HG03097 (cell line): ENCODE data around the gene MCF2L.
A peak's percentile ranks its signal among the peaks of the same experiment; 100 is the strongest.

ENCODE experiments used
- ATAC-seq: cut with Tn5 transposase; IDR thresholded peaks from one replicate; pipeline ENCODE4 v1.9.1; 2021; ENCODE audit not compliant: unreplicated experiment, low FRiP score

Gene MCF2L

DNA sequence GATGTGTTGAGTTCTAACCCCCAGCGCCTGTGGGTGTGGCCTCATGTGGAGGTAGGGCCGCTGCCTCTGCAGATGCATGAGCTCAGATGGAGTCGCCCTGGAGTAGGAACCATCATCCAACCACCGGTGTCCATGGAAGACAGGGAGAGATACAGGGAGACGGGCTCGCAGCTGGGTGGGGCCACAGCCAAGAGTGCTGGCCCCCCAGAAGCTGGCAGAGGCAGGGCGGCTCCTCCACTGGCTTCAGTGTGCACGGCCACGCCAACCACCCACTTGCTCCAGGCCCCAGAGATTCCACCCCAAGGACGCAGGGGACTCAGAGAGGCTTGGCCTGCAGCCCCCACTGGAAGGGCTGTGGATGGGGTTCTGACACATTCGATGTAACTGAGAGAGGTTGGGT, 5.4 kb upstream of the MCF2L start:
- no peak for ATAC-seq

DNA sequence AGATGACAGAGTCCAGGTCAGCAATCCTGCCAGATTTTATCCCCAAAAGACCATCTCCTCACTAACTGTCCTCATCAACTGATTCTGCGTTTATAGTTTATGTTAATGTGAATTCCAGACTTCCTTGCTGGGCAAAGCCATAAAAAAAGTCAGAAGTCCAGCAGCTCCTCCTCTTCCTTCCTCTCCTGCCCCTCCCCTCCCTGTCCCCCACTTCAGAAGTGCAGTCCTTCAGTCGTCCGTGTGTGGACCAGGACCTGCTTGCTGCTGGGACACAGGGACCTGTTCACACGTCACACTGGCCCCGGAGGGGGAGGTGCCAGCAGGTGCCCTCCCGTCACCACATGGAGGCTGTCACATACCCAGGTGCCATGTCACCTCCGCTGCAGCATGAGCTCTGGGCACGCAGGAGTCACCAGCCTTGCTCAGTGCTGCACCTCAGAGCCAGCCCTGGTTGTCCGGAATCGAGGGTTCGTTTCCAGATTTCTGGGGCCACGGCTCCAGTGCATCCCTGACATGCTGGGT, 4.0 kb upstream of the MCF2L start:
- ATAC-seq = no peak

DNA sequence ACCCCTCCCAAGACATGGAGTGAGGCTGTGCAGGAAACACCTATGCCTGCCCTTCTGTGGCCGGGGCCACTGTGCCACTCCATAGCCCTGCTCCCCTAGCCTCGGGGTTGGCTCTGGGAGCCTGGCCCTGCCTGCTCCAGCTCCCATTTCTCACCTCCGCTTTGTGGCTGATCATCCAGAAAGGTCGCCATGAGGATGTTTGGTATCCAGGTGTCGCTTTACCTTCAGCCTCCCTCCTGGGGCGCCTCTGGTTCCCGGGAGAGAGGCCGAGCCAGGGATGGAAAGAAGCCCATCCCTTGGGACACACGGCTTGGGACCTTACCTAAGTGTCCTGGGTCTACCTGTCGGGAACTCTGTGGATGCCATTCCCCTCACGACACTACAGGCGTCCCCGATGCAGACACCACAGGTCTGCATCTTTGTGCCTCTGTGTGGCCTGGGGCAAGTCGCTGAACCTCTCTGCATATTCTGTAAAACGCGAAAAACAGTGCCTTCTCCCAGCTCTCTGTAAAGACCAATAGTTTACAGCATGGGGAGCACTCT, 3.4 kb upstream of the MCF2L start:
- ATAC-seq = no peak

DNA sequence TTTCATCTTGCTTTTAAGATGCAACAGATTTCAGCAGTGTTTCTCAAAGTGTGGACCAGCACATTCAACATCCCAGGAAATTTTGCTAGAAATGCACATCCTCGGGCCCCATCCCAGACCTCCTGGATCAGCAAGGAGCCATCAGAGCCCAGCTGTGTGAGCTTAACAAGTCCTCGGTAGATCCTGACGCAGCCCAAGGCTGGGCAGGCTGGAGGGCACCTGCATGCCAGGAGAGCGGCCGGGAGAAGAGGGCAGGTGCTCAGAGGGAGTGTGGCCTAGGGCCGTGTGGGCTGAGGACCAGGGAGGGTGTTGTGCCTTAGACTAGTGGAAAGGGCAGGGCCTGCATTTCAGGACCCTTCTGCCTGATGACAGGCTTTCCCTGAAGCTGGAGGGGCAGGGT, 2.2 kb upstream of the MCF2L start:
- ATAC-seq = no peak

DNA sequence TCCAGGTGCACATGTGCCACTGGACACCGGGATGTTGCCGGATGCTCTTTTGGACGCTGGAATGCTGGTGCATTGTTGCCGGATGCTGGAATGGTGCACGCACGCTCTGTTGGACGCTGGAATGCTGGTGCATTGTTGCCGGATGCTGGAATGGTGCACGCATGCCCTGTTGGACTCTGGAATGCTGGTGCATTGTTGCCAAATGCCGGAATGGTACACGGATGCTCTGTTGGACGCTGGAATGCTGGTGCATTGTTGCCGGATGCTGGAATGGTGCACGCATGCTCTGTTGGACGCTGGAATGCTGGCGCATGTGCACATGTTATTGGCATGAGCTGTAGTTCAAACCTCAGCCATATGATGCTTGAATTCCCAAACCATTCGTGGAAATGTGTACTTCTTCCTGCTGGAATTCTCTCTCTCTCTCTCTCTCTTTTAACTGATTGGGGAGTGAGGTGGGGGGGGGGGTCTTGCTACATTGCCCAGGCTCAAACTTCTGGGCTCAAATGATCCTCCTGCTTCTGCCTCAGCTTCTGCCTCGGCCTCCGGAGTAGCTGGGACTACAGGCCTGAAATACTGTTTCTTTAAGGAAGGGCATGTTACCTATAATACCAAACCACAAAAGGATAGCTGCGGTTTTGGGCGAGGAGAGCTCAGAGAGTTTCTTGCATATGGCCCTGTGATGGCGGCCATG, 1.2 kb upstream of the MCF2L start:
- ATAC-seq = no peak

DNA sequence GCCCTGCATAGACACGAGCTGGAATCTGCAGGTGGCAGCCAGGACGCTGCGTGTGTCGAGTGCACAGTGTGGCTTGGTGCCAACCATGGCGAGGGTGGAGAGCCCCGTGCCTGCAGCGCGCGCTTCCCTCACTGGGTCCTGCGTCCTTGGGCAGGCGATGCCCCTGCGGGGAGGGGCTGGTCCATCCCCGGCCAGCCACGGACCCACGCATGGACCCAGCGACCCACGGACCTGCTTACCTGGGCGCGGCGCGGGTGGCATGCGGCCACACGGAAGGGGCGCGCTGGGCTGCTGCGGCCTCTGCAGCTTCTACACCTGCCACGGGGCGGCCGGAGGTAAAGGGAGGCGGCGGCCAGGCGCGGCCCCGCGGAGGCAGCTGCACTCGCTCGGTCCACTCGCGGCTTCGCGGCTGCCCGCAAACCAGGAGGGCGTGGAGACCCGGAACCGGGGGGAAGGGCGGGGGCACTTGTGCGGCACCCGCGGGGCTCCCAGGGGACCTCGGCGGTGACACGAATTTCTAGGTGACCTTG, 569 bp upstream of the MCF2L start:
- peak; percentile 52 for ATAC-seq

DNA sequence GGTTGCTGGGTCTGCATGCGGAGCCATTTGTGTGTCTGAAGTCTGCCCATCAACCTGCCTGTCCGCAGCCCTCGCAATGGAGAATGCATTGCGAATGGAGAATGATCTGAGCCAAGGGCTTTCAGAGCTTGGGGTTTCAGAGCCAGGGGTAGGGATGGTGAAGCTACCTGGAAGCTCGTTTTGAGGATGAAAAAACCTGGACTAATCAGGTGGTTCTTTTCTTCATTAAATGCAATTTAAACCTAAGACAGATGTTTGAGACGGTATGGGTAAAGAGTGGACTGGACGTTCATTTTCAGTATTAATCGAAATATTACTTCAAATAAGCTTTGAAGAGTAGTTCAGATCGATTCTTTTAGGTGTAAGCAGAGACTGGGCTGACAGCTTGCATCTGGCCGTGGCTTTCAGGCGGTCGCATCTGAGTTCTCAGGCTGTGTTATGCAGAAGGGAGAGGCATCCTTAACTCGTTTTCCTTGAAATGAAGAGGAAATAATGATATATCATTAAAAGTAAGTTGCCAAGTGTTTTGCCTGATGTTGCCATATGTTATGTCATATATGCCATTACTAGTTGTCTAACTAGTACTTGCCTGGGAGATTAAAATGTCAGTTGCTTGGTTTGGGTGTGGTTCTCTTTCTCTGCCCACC, 801 bp downstream of the MCF2L start:
- ATAC-seq = no peak

DNA sequence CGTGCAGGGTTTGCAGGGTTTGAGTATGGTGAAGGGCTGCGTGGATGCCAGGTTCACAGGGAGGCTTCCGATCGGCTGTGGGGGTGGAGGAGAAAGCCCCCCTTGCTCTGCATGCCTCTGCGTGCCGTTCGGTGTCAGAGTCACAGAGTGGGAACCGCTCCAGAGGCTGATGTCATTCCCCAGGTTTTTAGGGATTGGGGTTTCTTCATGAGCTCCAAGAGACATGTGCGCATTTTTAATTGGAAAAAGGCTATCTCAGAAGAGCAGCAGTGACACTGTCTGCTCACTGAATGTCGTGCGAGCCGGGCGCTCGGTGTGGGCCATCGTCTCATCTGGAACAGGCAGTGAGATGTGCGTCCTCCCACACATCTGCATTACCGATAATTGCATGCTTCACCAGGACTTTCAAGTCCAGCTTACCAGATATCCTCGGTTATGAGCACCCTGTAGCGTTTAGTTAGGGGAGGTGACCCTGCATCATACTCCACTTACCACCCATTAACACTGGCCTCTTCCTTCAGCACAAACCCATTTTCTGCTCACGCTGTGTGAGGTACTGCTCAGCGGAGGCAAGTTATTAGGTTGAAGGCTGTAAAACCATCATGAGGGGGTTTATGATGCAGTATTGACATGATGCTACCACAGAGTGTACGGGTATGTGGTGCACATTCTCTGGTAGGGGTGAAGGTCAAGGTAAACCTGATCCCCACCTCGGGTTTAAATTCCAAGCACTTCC, 1.7 kb downstream of the MCF2L start:
- ATAC-seq = no peak

DNA sequence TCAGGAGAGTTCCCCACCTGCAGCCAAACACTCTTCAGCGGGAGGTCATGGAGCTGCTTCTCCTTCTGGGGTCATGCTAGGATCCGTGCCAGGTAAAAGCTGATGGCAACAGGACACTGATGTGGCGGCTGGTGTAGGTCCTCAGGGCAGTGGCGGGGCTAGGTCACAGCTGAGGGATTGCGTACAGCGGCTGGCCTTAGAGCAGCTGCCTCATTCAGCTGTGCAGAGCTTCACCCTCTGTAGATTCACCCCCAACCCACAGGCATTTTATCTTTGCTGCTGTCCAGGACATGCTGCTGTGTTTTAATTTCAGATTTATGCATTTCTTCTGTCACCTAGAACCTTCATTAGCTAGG, 2.3 kb downstream of the MCF2L start:
- no peak for ATAC-seq

DNA sequence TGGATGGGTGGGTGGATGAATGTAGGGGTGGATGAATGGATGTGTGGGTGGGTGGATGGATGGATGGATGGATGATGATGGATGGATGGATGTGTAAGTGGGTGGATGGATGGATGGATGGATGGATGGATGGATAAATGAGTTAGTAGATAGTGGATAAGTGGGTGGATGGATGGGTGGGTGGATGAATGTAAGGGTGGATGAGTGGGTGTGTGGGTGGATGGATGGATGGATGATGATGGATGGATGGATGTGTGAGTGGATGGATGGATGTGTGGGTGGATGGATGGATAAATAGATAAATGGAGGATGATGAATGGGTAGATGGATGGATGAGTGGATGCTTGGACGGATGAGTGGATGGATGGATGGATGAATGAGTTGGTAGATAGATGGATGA, 3.2 kb downstream of the MCF2L start:
- no peak for ATAC-seq

DNA sequence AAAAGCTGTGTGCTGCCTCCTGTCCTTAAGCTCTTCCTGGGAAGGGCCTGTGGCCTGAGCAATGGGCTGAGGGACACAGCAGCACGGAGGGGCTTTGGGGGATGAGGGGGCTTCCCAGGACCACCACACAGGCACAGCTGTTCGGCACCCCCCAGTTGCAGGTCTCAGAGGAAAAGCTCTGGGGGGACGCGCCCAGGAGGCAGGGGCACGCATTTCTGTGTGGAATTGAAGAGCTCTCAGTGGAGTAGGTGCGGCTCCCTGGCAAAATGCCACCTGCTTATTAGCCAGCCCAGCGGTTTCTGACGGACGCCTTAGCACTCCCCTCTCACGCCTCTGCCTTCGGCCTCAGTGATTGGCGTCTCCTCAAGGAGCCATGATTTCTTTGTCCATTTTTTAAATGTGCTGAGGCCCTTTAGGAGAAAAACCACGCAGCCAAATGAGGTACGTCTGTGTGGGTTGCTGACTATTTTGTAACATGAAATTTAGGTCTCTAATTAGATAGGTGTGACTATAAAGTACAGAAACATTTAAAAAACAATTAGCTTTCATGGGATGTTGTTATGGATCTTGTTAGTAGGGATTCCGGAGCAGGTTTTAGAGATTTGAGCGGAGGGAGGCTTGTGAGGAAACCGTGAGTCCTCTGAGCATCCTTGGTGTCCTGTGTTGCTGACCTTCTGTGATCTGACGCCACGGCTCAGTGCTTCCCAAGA, 4.0 kb downstream of the MCF2L start:
- ATAC-seq = no peak

DNA sequence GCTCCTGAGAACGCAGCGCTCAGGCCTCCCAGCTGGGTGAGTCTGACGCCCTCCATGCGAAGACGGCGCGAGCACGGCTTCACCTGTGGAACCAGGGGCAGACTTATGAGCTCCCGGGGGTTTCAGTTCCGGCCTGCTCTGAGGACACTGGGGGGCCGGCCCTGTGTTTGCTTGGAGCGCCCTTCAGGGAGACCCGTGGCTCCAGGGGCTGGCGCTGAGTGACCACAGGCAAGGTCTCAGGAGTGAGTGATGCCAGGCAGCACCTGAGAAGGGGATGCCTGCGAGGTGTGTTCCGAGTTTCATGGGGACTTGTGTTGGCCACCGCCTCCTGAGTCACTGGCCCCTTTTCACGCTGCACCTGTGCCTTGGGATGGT, 4.5 kb downstream of the MCF2L start:
- no peak for ATAC-seq

DNA sequence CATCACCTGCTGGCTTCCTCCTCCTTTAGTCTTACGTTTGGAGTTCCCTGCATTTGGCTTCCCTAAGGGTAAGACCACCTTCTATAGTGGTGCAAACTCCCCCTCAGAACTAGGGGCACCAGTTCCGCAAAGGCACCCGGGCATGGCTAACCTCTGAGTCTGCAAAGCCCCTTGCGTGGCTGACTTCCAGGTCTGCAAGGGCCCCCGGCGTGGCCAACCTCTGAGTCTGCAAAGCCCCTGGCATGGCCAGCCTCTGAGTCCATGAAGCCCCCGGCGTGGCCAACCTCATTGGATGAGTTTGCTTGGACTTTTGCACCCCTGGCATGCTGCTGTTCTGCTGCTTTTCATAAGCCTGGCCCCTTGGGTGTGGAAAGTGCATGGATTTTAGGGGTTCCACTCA, 5.1 kb downstream of the MCF2L start:
- no peak for ATAC-seq

DNA sequence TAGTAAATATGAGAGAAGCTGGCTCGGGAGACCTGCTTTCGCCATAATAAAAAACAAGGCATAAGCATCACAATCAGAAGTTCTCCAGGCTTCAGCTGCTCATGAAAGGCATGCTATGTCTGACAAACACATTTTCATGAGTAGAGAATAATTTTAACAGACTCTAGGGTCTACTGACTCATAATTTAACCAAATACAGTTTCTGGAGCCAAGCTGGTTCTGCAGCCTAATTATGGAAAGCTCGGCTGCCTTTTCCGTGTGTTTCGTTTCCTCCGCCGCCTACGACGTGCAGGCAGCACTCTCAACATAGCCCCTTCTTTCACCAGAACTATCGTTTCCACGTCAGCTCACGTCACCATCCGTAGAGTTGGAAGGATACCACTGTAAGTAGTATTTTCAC, 5.7 kb downstream of the MCF2L start:
- ATAC-seq = no peak

DNA sequence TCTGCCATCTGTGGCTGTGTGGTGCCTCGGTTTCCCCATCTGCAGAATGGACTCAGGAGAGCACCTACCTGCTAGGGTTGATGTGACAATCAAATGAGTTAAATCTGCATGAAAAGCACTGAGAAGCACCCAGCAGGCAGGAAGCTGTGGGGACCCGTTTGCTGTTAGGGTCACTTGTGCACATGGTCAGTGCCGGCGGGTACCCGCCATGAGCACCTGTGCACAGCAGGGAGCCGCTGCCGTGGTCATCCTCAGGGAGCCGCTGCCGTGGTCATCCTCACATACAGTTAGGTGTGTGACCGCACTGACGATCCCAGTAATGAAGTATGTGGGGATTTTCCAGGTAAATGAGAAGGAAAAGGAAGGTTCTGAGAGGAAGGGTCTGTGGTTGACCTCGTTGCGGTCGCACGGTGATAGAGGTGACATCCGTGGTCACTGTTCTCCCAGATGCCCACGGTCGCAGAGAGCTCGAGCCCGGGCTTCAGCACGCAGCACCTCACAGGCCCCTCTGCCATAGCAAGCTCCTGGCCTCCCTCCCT, 6.5 kb downstream of the MCF2L start:
- no peak for ATAC-seq

DNA sequence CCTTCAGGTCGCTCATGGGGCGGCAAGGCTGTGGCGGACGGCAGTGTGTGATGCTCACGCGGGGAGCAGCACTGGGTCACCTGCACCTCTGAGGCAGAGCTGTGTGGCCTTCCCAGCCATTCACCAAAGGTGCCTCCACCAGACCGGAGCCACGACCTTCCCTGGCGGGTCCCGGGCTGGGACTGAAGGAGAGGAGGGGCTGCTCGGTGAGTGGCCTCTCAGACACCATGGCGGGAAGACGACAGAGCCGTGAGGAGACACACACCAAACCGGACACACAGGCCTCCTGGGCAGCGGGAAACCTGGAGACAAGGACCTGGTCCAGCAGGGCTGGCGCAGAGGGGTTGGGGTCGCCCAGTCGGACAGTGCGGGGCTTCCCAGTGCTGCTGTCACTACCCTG, 7.5 kb downstream of the MCF2L start:
- ATAC-seq = no peak

DNA sequence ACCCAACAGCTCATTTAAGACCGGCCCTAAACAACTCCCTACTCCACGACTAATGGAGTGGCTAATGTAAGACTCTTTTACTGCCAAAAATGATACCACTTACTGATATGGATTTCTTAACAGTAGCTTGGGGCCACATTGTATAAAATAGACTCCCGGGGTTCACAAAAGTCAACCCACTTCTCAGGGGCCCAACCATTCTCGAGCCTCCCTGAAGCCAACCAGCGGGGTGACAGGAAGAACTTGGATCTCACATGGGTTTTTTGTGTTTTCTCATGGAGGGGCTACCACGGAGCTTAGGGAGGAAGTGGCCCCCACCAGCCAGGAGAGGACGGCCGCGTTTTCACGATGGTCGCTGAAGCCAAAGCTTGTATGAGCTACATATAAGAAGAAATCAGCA, 8.1 kb downstream of the MCF2L start:
- no peak for ATAC-seq

DNA sequence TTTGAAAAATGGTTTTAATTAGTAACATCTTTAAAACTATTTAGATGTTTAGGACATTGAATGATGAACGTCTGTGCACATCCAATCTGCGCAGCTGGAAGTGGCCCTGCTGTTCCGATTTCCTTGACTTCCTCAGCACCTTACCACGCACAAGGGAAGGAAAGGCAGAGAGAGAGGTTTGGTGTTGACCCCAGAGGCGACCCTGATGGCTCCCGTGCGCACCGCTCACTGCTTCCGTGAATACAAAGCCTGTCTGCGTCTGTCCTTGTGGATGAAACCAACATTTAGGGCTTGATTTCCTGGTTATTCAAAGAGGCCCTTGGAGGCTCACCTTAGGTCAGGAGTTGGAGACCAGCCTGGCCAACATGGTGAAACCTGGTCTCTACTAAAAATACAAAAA, 8.5 kb downstream of the MCF2L start:
- no peak for ATAC-seq

DNA sequence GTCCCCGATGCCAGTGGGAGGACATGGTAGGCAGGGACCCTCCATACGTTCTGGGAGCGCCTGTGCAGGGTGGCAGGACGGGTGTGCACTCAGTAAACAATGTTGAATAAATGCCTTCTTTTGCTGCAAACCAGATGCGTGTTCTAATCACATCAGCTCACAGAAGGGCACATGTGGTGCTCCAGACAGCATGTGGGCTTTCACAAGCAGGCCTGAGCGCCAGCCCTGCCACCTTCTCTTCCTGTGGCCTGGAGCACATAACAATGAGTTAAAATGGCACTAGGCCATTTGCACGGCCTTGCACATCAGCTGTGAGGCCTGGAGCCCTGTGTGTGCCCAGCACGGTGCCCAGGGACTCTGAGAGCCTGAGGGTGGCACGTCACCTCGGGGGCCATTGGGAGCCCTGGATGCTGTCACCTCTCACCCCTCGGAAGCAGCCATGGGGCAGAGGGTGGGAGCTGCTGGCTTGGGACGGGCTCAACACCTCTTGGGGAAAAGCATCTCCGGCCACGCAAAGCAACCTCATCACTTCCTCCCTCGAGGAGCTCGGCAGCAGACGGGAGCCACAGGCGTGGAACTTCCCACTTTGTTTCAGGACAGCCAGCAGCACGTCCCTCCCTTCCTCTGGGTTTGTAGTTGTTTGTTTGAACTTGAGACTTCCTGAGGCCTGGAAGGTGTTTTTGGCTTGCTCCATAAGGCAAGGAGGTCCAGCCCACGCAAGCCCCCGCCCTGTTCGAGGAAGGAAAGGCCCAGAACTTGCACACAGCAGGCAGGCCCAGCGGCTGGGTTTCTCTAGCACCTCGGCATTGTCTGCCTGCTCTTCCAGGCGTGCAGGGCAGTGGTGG, 9.8 kb downstream of the MCF2L start:
- ATAC-seq = no peak
